Mesenchymal stem cell (in vitro differentiated cells and primary cell): ENCODE data around the gene SKIC8.

Source experiments
- DNase-seq: peaks from one replicate; pipeline ENCODE4 v3.0.0-alpha.2; 2013
- H2AFZ ChIP-seq: one replicate; pipeline ENCODE4 v1.6.1; 2013; ENCODE audit warnings: low read depth, mild to moderate bottlenecking, control low read depth, inconsistent platforms, low read length, moderate library complexity
- H2AK5ac ChIP-seq: 2 replicates; pipeline ENCODE4 v1.6.1; 2013; ENCODE audit warnings: low read length, moderate library complexity, mild to moderate bottlenecking, inconsistent platforms; ENCODE audit not compliant: severe bottlenecking
- H2BK120ac ChIP-seq: one replicate; pipeline ENCODE4 v1.6.1; 2013; ENCODE audit warnings: low read depth, mild to moderate bottlenecking, inconsistent platforms, low read length, moderate library complexity
- H2BK12ac ChIP-seq, 2 experiments: one replicate each; pipeline ENCODE4 v1.6.1; 2013; ENCODE audit warnings: inconsistent platforms in 2 of 2, low read length in 2 of 2, mild to moderate bottlenecking in 2 of 2, moderate library complexity in 2 of 2, control low read depth in 1 of 2
- H2BK15ac ChIP-seq: one replicate; pipeline ENCODE4 v1.6.1; 2013; ENCODE audit warnings: mild to moderate bottlenecking, low read depth, inconsistent platforms; ENCODE audit not compliant: poor library complexity, severe bottlenecking
- H2BK5ac ChIP-seq: 2 replicates; pipeline ENCODE4 v1.6.1; 2013; ENCODE audit warnings: low read depth, mild to moderate bottlenecking, low read length, control low read depth, inconsistent platforms; ENCODE audit not compliant: poor library complexity, severe bottlenecking
- H3K14ac ChIP-seq, 2 experiments: one replicate each; pipeline ENCODE4 v1.6.1; 2013; ENCODE audit warnings: inconsistent platforms in 2 of 2, low read length in 2 of 2, control low read depth in 1 of 2, mild to moderate bottlenecking in 1 of 2, moderate library complexity in 1 of 2
- H3K18ac ChIP-seq, 2 experiments: one replicate each; pipeline ENCODE4 v1.6.1; 2013; ENCODE audit warnings: inconsistent platforms in 2 of 2, low read length in 2 of 2, control low read depth in 1 of 2, low read depth in 1 of 2, mild to moderate bottlenecking in 1 of 2
- H3K23ac ChIP-seq, 2 experiments: one replicate each; pipeline ENCODE4 v1.6.1; 2013; ENCODE audit warnings: inconsistent platforms in 2 of 2, low read length in 2 of 2, mild to moderate bottlenecking in 2 of 2, moderate library complexity in 2 of 2, control low read depth in 1 of 2
- H3K27ac ChIP-seq: 2 replicates; pipeline ENCODE4 v1.5.1; 2013; ENCODE audit warnings: mild to moderate bottlenecking, moderate library complexity, low read length, control low read depth, inconsistent platforms; ENCODE audit not compliant: poor library complexity, severe bottlenecking
- H3K27me3 ChIP-seq, 2 experiments: 2 replicates each; pipeline versions ENCODE4 v1.6.1 to v1.7.0; 2013; ENCODE audit warnings: low read length in 2 of 2, mild to moderate bottlenecking in 2 of 2, moderate library complexity in 2 of 2, control low read depth in 1 of 2, inconsistent platforms in 1 of 2; ENCODE audit not compliant: control insufficient read depth in 1 of 2, insufficient read depth in 1 of 2
- H3K36me3 ChIP-seq, 2 experiments: 2 replicates each; pipeline versions ENCODE4 v1.6.1 to v1.7.0; 2013; ENCODE audit warnings: low read length in 2 of 2, control low read depth in 1 of 2, inconsistent platforms in 1 of 2, low read depth in 1 of 2, mild to moderate bottlenecking in 1 of 2; ENCODE audit not compliant: insufficient read depth in 2 of 2, control insufficient read depth in 1 of 2
- H3K4ac ChIP-seq, 2 experiments: one replicate each; pipeline ENCODE4 v1.6.1; 2013; ENCODE audit warnings: inconsistent platforms in 2 of 2, low read length in 2 of 2, mild to moderate bottlenecking in 2 of 2, moderate library complexity in 2 of 2, control low read depth in 1 of 2, low read depth in 1 of 2
- H3K4me1 ChIP-seq: 2 replicates; pipeline ENCODE4 v1.6.1; 2013; ENCODE audit warnings: low read depth, low read length, control low read depth; ENCODE audit not compliant: control insufficient read depth, insufficient read depth
- H3K4me2 ChIP-seq: 2 replicates; pipeline ENCODE4 v1.6.1; 2013; ENCODE audit warnings: low read length, mild to moderate bottlenecking, inconsistent platforms; ENCODE audit not compliant: poor library complexity, severe bottlenecking
- H3K4me3 ChIP-seq, 2 experiments: 2 replicates each; pipeline versions ENCODE4 v1.5.1 to v1.7.0; 2013; ENCODE audit warnings: low read length in 2 of 2, mild to moderate bottlenecking in 2 of 2, control low read depth in 1 of 2, low read depth in 1 of 2; ENCODE audit not compliant: insufficient read depth in 1 of 2
- H3K79me1 ChIP-seq: replicated peaks from 2 replicates; pipeline ENCODE4 v1.6.1; 2013; ENCODE audit warnings: mild to moderate bottlenecking, control low read depth, low read length, inconsistent platforms; ENCODE audit not compliant: poor library complexity, severe bottlenecking
- H3K9ac ChIP-seq: 2 replicates; pipeline ENCODE4 v1.7.0; 2013; ENCODE audit warnings: mild to moderate bottlenecking, low read length, moderate library complexity
- H3K9me3 ChIP-seq: 2 replicates; pipeline ENCODE4 v1.7.0; 2013; ENCODE audit warnings: mild to moderate bottlenecking, low read length; ENCODE audit not compliant: control insufficient read depth
- H4K8ac ChIP-seq: one replicate; pipeline ENCODE4 v1.6.1; 2013; ENCODE audit warnings: inconsistent platforms, mild to moderate bottlenecking, low read length, moderate library complexity
- H4K91ac ChIP-seq: one replicate; pipeline ENCODE4 v1.6.1; 2013; ENCODE audit warnings: mild to moderate bottlenecking, low read length, inconsistent platforms
- WGBS: methylation state at CpG from one replicate; pipeline ENCODE4 v1.1.7; 2013; ENCODE audit warnings: mixed read lengths; 5-methylcytosine and 5-hydroxymethylcytosine counted together

The SKIC8 gene

GRCh38 chr15:78302579-78303312 is 3.3 kb upstream of the SKIC8 start:
- Histone ChIP-seq H4K8ac (no peak overlapping the region), H3K9me3 (no peaks in the 10 kb centered on the region), H3K36me3 (no peaks in the 10 kb centered on the region), H2BK120ac (no peak overlapping the region), H3K4me1 (peaks cover 36% of the 10 kb centered on the region), H2BK15ac (no peak overlapping the region), H4K91ac (no peak overlapping the region), H3K27ac (peak overlapping the region; percentile 62), H2AK5ac (no peak overlapping the region), H2BK5ac (no peak overlapping the region), H3K79me1 (no peaks in the 10 kb centered on the region), H3K27me3 (no peaks in the 10 kb centered on the region), H3K4ac (no peak overlapping the region), H3K4me3 (no peak overlapping the region), H2AFZ (no peak overlapping the region), H3K18ac (no peak overlapping the region), H3K4me2 (no peak overlapping the region), H3K23ac (no peak overlapping the region), H2BK12ac (no peak overlapping the region), H3K14ac (no peak overlapping the region), H3K9ac (peak overlapping the region; percentile 52)
- peak; percentile 43 for DNase-seq
- WGBS = 87% methylated on average over 5 of the region's 5 CpGs

- no peak overlapping the region for H3K14ac ChIP-seq
- H2AK5ac ChIP-seq = no peak overlapping the region
- H3K9ac ChIP-seq = peak overlapping the region; percentile 51
- H3K36me3 ChIP-seq = no peaks in the 10 kb centered on the region
- H2BK12ac ChIP-seq = no peak overlapping the region
- peak overlapping the region; percentile 44 for H3K27ac ChIP-seq
- H3K4me1 ChIP-seq = peaks cover 32% of the 10 kb centered on the region
- no peak overlapping the region for H3K4me3 ChIP-seq
- H4K8ac ChIP-seq = no peak overlapping the region
- peak; percentile 9 for DNase-seq
- no peak overlapping the region for H2BK5ac ChIP-seq
- H2BK120ac ChIP-seq = no peak overlapping the region
- no peak overlapping the region for H2BK15ac ChIP-seq
- no peak overlapping the region for H3K4me2 ChIP-seq
- no peak overlapping the region for H3K23ac ChIP-seq
- 91% methylated on average over 1 of the region's 3 CpGs for WGBS
- no peak overlapping the region for H3K18ac ChIP-seq
- H3K9me3 ChIP-seq = no peaks in the 10 kb centered on the region
- H2AFZ ChIP-seq = no peak overlapping the region
- H3K4ac ChIP-seq = no peak overlapping the region
- H4K91ac ChIP-seq = no peak overlapping the region
- H3K79me1 ChIP-seq = peaks cover 2% of the 10 kb centered on the region
- no peaks in the 10 kb centered on the region for H3K27me3 ChIP-seq
These were observed 2.4 kb upstream of the SKIC8 start for GRCh38 chr15:78301828-78302227.

- peak overlapping the region; percentile 44 for H3K27ac ChIP-seq
- H3K4me3 ChIP-seq = no peak overlapping the region
- H3K4me2 ChIP-seq = no peak overlapping the region
- H2BK120ac ChIP-seq = no peak overlapping the region
- peaks cover 27% of the 10 kb centered on the region for H3K4me1 ChIP-seq
- no peak overlapping the region for H4K8ac ChIP-seq
- peak overlapping the region; percentile 71 for H2AK5ac ChIP-seq
- H3K36me3 ChIP-seq = no peaks in the 10 kb centered on the region
- no peak overlapping the region for H3K9ac ChIP-seq
- no peaks in the 10 kb centered on the region for H3K27me3 ChIP-seq
- peaks cover 3% of the 10 kb centered on the region for H3K79me1 ChIP-seq
- H3K23ac ChIP-seq = no peak overlapping the region
- no peak overlapping the region for H4K91ac ChIP-seq
- no peak overlapping the region for H2BK12ac ChIP-seq
- H3K9me3 ChIP-seq = no peaks in the 10 kb centered on the region
- DNase-seq = peak; percentile 3
- no peak overlapping the region for H3K14ac ChIP-seq
- H2BK5ac ChIP-seq = no peak overlapping the region
- H3K4ac ChIP-seq = no peak overlapping the region
- H2BK15ac ChIP-seq = no peak overlapping the region
- no peak overlapping the region for H3K18ac ChIP-seq
- H2AFZ ChIP-seq = no peak overlapping the region
These were observed 1.9 kb upstream of the SKIC8 start for GRCh38 chr15:78301326-78301725.

- no peak overlapping the region for H4K8ac ChIP-seq
- peaks cover 17 to 82% of the 10 kb centered on the region in 2 experiments for H3K36me3 ChIP-seq
- no peaks in the 10 kb centered on the region for H3K9me3 ChIP-seq
- H3K14ac ChIP-seq = no peak overlapping the region
- no peak overlapping the region for H3K4ac ChIP-seq
- no peak overlapping the region for H3K23ac ChIP-seq
- H2BK120ac ChIP-seq = no peak overlapping the region
- H3K9ac ChIP-seq = no peak overlapping the region
- H2BK12ac ChIP-seq = no peak overlapping the region
- H3K27me3 ChIP-seq = no peaks in the 10 kb centered on the region
- no peak overlapping the region for H3K4me2 ChIP-seq
- H2BK5ac ChIP-seq = no peak overlapping the region
- no peak overlapping the region for H3K27ac ChIP-seq
- no peak overlapping the region for H2AK5ac ChIP-seq
- DNase-seq = no peak
- no peak overlapping the region for H3K4me3 ChIP-seq
- peaks cover 38% of the 10 kb centered on the region for H3K79me1 ChIP-seq
- H3K18ac ChIP-seq = no peak overlapping the region
- 100% methylated on average over 1 of the region's 1 CpG for WGBS
- no peak overlapping the region for H2AFZ ChIP-seq
- peaks cover 2% of the 10 kb centered on the region for H3K4me1 ChIP-seq
- no peak overlapping the region for H4K91ac ChIP-seq
- H2BK15ac ChIP-seq = no peak overlapping the region
These were observed 7.2 kb downstream of the SKIC8 start for GRCh38 chr15:78292219-78292618.
